Endothelial cell of umbilical vein (primary cell): ENCODE results near the gene UHMK1. TPM values are rescaled to one million over a fixed set of nuclear protein-coding genes. Genes with fewer than 3 reads are reported as not detected.

Experiments
- BruUV-seq: library from RNA; stranded (reverse); fragments of 400-500 nt; replicated peaks from 2 replicates; lab custom pipeline; 2021; lab: Mats Ljungman, UMichigan
- CTCF ChIA-PET: fragments of 300-600, 350-600 bp; sonication (Branson Sonifier 250); formaldehyde crosslinking; loops from one replicate; lab custom pipeline; 2021; ENCODE audit warnings: antibody characterized with exemption, inconsistent platforms; lab: Charles Lee
- POLR2A ChIA-PET: fragments of 300-600, 350-600 bp; sonication (Branson Sonifier 250); formaldehyde crosslinking; loops from one replicate; lab custom pipeline; 2021; ENCODE audit warnings: antibody characterized with exemption, inconsistent platforms; lab: Charles Lee
- DNase-seq: peaks from one replicate; pipeline ENCODE4 v3.0.0-alpha.2; 2011; ENCODE audit warnings: low read depth, low spot score
- FAIRE-seq: peaks from 2 replicates; lab custom pipeline; 2011; peaks lifted over from hg19 to GRCh38; lab: Jason Lieb, UNC
- H2AFZ ChIP-seq: 2 replicates; pipeline ENCODE4 v1.6.0; 2012; ENCODE audit warnings: low read depth, low read length, control low read depth, inconsistent platforms
- H3K27ac ChIP-seq: 2 replicates; pipeline ENCODE4 v1.5.1; 2011; ENCODE audit warnings: low read depth, mild to moderate bottlenecking, control low read depth, low read length, moderate library complexity; ENCODE audit not compliant: insufficient read depth
- H3K27me3 ChIP-seq, 2 experiments: 2 replicates each; pipeline versions ENCODE4 v1.6.0 to v1.6.1; 2011; ENCODE audit warnings: low read length in 2 of 2, mixed read lengths in 1 of 2; ENCODE audit not compliant: control insufficient read depth in 2 of 2, insufficient read depth in 2 of 2
- H3K36me3 ChIP-seq, 2 experiments: 2 replicates in 1 of 2; 3 replicates in 1 of 2; pipeline ENCODE4 v1.5.1; 2011; ENCODE audit warnings: low read length in 2 of 2, mild to moderate bottlenecking in 1 of 2, moderate library complexity in 1 of 2; ENCODE audit not compliant: control insufficient read depth in 2 of 2, insufficient read depth in 2 of 2; ENCODE audit errors: extremely low read depth in 1 of 2
- H3K4me1 ChIP-seq: 3 replicates; pipeline ENCODE4 v1.5.1; 2011; ENCODE audit warnings: mild to moderate bottlenecking, low read length; ENCODE audit not compliant: control insufficient read depth, insufficient read depth; ENCODE audit errors: extremely low read depth
- H3K4me2 ChIP-seq: 2 replicates; pipeline ENCODE4 v1.6.1; 2011; ENCODE audit warnings: low read length, control low read depth, mixed read lengths; ENCODE audit not compliant: insufficient read depth
- H3K4me3 ChIP-seq, 3 experiments: fragments of 200-600 bp in 1 of 3; sonication (generic), shearing (Covaris generic) in 1 of 3; replicated peaks in 1 of 3; 2 replicates each; pipeline ENCODE4 v1.5.1; 2011 to 2016; ENCODE audit warnings: control low read depth in 3 of 3, low read length in 3 of 3, mild to moderate bottlenecking in 2 of 3, inconsistent platforms in 1 of 3, low read depth in 1 of 3, moderate library complexity in 1 of 3; ENCODE audit not compliant: insufficient read depth in 1 of 3
- H3K79me2 ChIP-seq: 2 replicates; pipeline ENCODE4 v1.6.0; 2012; ENCODE audit warnings: low read length, inconsistent platforms; ENCODE audit not compliant: control insufficient read depth, insufficient read depth
- H3K9ac ChIP-seq: replicated peaks from 2 replicates; pipeline ENCODE3; 2011; ENCODE audit warnings: low read length, control low read depth; ENCODE audit not compliant: insufficient read depth; ENCODE audit errors: extremely low read depth
- H3K9me1 ChIP-seq: replicated peaks from 3 replicates; pipeline ENCODE4 v1.6.0; 2011; ENCODE audit warnings: mild to moderate bottlenecking, low read length; ENCODE audit not compliant: control insufficient read depth, insufficient read depth; ENCODE audit errors: extremely low read depth
- H3K9me3 ChIP-seq: replicated peaks from 2 replicates; pipeline ENCODE4 v1.5.1; 2012; ENCODE audit warnings: low read length, inconsistent platforms; ENCODE audit not compliant: control insufficient read depth, insufficient read depth
- H4K20me1 ChIP-seq: replicated peaks from 2 replicates; pipeline ENCODE3; 2011; ENCODE audit warnings: mild to moderate bottlenecking, low read length; ENCODE audit not compliant: control insufficient read depth, insufficient read depth; ENCODE audit errors: extremely low read depth
- CTCF ChIP-seq, 2 donors: IDR thresholded peaks; 1 replicate in 1 of 2; 2 replicates in 1 of 2; pipeline ENCODE4 v1.5.1; 2011; ENCODE audit warnings: low read length in 2 of 2, mild to moderate bottlenecking in 2 of 2, moderate library complexity in 2 of 2, control low read depth in 1 of 2, inconsistent platforms in 1 of 2, low read depth in 1 of 2; ENCODE audit not compliant: insufficient read depth in 1 of 2; ENCODE audit errors: extremely low read depth in 1 of 2
- EZH2 ChIP-seq: IDR thresholded peaks from 2 replicates; pipeline ENCODE4 v1.6.1; 2012; ENCODE audit warnings: borderline replicate concordance, low read depth, mild to moderate bottlenecking, moderate library complexity, low read length, inconsistent platforms; ENCODE audit not compliant: severe bottlenecking
- FOS ChIP-seq: IDR thresholded peaks from 2 replicates; pipeline ENCODE4 v1.6.1; 2011; ENCODE audit warnings: mild to moderate bottlenecking, low read length, moderate library complexity, borderline replicate concordance; ENCODE audit not compliant: insufficient read depth
- GATA2 ChIP-seq: IDR thresholded peaks from 2 replicates; pipeline ENCODE4 v1.7.0; 2011; ENCODE audit warnings: low read depth, mild to moderate bottlenecking, moderate library complexity, mixed read lengths, low read length; ENCODE audit not compliant: insufficient read length, insufficient read depth
- JUN ChIP-seq: IDR thresholded peaks from 2 replicates; pipeline ENCODE4 v1.6.1; 2011; ENCODE audit warnings: borderline replicate concordance, low read depth; ENCODE audit not compliant: insufficient read length, insufficient read depth
- MAX ChIP-seq: IDR thresholded peaks from 2 replicates; pipeline ENCODE4 v1.6.1; 2011; ENCODE audit not compliant: insufficient read depth, insufficient read length
- MYC ChIP-seq: IDR thresholded peaks from one replicate; pipeline ENCODE4 v1.6.1; 2011; ENCODE audit warnings: mild to moderate bottlenecking, low read depth, low read length
- POLR2A ChIP-seq: IDR thresholded peaks from 2 replicates; pipeline ENCODE4 v1.6.1; 2012; ENCODE audit warnings: low read depth, mild to moderate bottlenecking, control low read depth, low read length
- POLR2AphosphoS5 ChIP-seq: IDR thresholded peaks from 2 replicates; pipeline ENCODE4 v1.6.1; 2012; ENCODE audit warnings: low read depth, mild to moderate bottlenecking, control low read depth, low read length, moderate library complexity; ENCODE audit not compliant: insufficient read depth
- dilution Hi-C: fragments of 300-500 bp; cut with MboI; formaldehyde crosslinking; loops from one replicate; pipeline ENCODE4 v1.15.0; 2019; ENCODE audit warnings: low sequenced_read_pairs; ENCODE audit not compliant: extremely low pct_ligation_motif_present
- intact Hi-C: fragments of 100-400 bp; cut with micrococcal nuclease; formaldehyde crosslinking; loops from one replicate; pipeline ENCODE4 v1.10.0; 2022
- polyA plus RNA-seq, 4 experiments: library from polyadenylated mRNA; depleted of rRNA in 3 of 4; stranded (reverse) in 3 of 4; unstranded in 1 of 4; fragments of >200 nt; gene quantifications; 2 replicates each; pipeline versions ENCODE4 v1.2.1 to v1.2.3, GENCODE V29; 2011 to 2012; ENCODE audit warnings: missing spikeins in 1 of 4
- total RNA-seq: library from RNA; stranded (reverse); gene quantifications from 2 replicates; pipeline ENCODE4 v1.2.3, GENCODE V29; 2021

UHMK1 gene
- total and polyA plus RNA-seq, 2 donors (not counting 3 experiments of a cell fraction or from before 2014, with no cell fraction given), result 9.2 to 35.0 TPM

- no peak overlapping the region for H3K9ac ChIP-seq
- no peaks in the 10 kb centered on the region for H3K79me2 ChIP-seq
- no peaks in the 10 kb centered on the region for H4K20me1 ChIP-seq
- H3K9me3 ChIP-seq, result no peaks in the 10 kb centered on the region
- no peaks in the 10 kb centered on the region for H3K9me1 ChIP-seq
- no TSS peak for BruUV-seq
- no peaks in the 10 kb centered on the region for H3K27me3 ChIP-seq
- no peak overlapping the region for H2AFZ ChIP-seq
- intact Hi-C loops (no loop called here), dilution Hi-C loops (no loop called here)
- H3K4me1 ChIP-seq, result no peaks in the 10 kb centered on the region
- no peak overlapping the region for H3K4me3 ChIP-seq
- DNase-seq, result no peak
- no peak overlapping the region for H3K27ac ChIP-seq
- ChIA-PET CTCF (no interaction called here), POLR2A (no interaction called here)
- H3K36me3 ChIP-seq, result no peaks in the 10 kb centered on the region
- TF ChIP-seq GATA2 (no peak), MYC (no peak), POLR2A (no peak), EZH2 (no peak), FOS (no peak), POLR2AphosphoS5 (no peak), MAX (no peak), CTCF (IDR thresholded peaks at IDR 0.05; ENCODE audit: extremely low read depth in 1 of 2, insufficient read depth in 1 of 2, low read depth in 1 of 2, low read length in 2 of 2) (no peak), JUN (no peak)
- no peak for FAIRE-seq
- no peak overlapping the region for H3K4me2 ChIP-seq
These were observed 53.3 kb downstream of the UHMK1 start for GRCh38 chr1:162550925-162551324.
